Colonic mucosa (tissue), 4 donors: ENCODE data around the gene PDE4D. TPM values are rescaled to one million over a fixed set of nuclear protein-coding genes. Genes with fewer than 3 reads are reported as not detected.

ENCODE experiments used
- DNase-seq: peaks from one replicate; pipeline ENCODE4 v3.0.0-alpha.2; 2020
- H3K27ac ChIP-seq: fragments of 200-600 bp; one replicate; pipeline ENCODE4 v1.8.0; 2021
- H3K27me3 ChIP-seq: fragments of 200-600 bp; one replicate; pipeline ENCODE4 v1.8.0; 2021
- H3K36me3 ChIP-seq: fragments of 200-600 bp; one replicate; pipeline ENCODE4 v1.8.0; 2021
- H3K4me1 ChIP-seq: fragments of 200-600 bp; one replicate; pipeline ENCODE4 v1.8.0; 2021; ENCODE audit warnings: mild to moderate bottlenecking
- H3K4me3 ChIP-seq: fragments of 200-600 bp; one replicate; pipeline ENCODE4 v1.8.0; 2021
- H3K9ac ChIP-seq, 2 donors: one replicate each; pipeline ENCODE4 v1.7.0; 2013; ENCODE audit warnings: control low read depth in 2 of 2, low read depth in 2 of 2, low read length in 2 of 2
- H3K9me3 ChIP-seq: fragments of 200-600 bp; one replicate; pipeline ENCODE4 v1.8.0; 2021
- intact Hi-C: fragments of 100-400 bp; cut with DNase I; formaldehyde crosslinking; loops from one replicate; pipeline ENCODE4 v1.14.1; 2022
- total RNA-seq, 2 donors: library from RNA; stranded (reverse); fragmentation: NEBNext Ultra II Directional in 1 of 2; extraction: Animal tissue kit (Norgen Biotek cat#: 25700) in 1 of 2; gene quantifications; one replicate each; pipeline ENCODE4 v1.2.1, GENCODE V29; 2021
- TF ChIP-seq, protein P1 (sequence below): fragments of 200-600 bp; IDR thresholded peaks from one replicate; pipeline ENCODE4 v1.8.0; 2022; ENCODE audit warnings: antibody characterized with exemption, mild to moderate bottlenecking
- donor health status: healthy.
- donor health status: DM: no; HTN: no; CAD: no.
- donor health status: DM: no; HTN: no; CAD: no.

Gene PDE4D
- total RNA-seq, 2 donors from 2014 or later: 23.1 to 53.7 TPM

DNA sequence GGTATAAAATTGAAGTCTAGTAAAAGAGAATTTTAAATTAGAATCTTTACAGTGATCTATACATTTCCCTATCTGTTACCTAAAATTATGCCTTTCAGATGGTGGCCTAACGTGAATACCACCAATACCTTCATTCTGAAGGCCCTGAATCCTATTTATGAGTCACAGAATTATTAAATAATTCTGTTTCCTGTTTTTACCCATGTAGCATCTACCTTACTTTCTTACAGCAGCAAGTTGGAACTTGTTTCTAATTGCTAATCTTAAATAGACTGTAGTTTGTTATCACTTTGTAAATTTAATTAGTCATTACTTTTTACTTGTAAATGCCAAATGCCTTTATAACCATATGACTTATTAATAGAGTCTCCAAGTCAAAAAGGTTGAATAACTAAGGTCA lies 135.0 kb downstream of the PDE4D start:
- Histone ChIP-seq H3K27me3 (no peaks in the 10 kb centered on the region), H3K9ac (no peak overlapping the region), H3K27ac (no peak overlapping the region), H3K9me3 (no peaks in the 10 kb centered on the region), H3K4me3 (no peak overlapping the region), H3K4me1 (no peaks in the 10 kb centered on the region), H3K36me3 (no peaks in the 10 kb centered on the region)
- no peak for DNase-seq
- intact Hi-C loops: no loop called here
- TF ChIP-seq, protein P1, sequence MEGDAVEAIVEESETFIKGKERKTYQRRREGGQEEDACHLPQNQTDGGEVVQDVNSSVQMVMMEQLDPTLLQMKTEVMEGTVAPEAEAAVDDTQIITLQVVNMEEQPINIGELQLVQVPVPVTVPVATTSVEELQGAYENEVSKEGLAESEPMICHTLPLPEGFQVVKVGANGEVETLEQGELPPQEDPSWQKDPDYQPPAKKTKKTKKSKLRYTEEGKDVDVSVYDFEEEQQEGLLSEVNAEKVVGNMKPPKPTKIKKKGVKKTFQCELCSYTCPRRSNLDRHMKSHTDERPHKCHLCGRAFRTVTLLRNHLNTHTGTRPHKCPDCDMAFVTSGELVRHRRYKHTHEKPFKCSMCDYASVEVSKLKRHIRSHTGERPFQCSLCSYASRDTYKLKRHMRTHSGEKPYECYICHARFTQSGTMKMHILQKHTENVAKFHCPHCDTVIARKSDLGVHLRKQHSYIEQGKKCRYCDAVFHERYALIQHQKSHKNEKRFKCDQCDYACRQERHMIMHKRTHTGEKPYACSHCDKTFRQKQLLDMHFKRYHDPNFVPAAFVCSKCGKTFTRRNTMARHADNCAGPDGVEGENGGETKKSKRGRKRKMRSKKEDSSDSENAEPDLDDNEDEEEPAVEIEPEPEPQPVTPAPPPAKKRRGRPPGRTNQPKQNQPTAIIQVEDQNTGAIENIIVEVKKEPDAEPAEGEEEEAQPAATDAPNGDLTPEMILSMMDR: no peak

DNA sequence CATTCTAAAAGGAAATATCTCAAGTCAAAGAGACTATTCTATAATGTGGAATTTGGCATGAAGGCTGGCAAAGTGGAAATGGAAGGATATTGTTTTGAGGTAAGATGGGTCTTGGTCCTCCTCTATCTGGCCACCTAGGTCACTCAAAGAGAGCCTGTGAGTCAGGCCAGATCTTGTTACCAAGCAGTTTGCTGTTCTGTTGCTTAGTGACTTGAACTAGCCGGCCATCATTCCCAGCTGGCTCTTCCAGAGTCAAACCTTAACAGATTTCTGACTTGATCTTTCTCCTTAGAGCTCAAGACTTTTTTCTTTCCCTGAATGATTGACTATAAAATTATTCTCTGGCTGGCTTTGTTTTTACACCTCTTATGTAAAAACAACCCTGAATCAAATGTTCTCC lies 136.1 kb downstream of the PDE4D start:
- TF ChIP-seq, protein P1: no peak
- H3K9me3 ChIP-seq: no peaks in the 10 kb centered on the region
- no peak overlapping the region for H3K27ac ChIP-seq
- H3K27me3 ChIP-seq: no peaks in the 10 kb centered on the region
- H3K4me1 ChIP-seq: no peaks in the 10 kb centered on the region
- intact Hi-C loops: no loop called here
- no peak overlapping the region for H3K9ac ChIP-seq
- H3K36me3 ChIP-seq: no peaks in the 10 kb centered on the region
- no peak overlapping the region for H3K4me3 ChIP-seq
- no peak for DNase-seq

DNA sequence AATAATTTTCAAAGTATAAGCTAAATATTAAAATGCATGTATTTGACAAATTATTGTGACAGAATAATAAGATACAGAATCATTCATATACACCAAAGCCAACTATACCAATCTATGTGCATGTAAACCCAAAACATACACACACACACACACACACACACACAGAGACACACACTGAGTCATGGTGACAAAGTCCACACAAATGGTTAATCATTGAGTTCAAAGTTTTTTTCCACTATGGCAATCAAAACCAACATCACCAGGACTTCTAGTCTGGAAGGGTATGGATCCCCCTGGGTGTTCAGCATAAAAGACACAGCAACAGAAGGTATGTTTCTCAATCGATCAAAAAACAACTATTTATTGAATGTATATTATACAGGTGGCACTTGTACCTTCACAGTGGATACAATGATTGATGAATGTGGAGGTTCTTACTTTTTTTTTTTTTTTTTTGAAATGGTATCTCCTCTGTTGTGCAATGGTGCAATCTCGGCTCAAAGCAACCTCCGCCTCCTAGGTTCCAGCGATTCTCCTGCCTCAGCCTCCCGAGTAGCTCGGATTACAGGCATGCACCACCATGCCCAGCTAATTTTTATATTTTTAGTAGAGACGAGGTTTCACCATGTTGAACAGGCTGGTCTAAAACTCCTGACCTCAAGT lies 137.0 kb downstream of the PDE4D start:
- H3K9ac ChIP-seq: no peak overlapping the region
- H3K4me1 ChIP-seq: no peaks in the 10 kb centered on the region
- no peaks in the 10 kb centered on the region for H3K36me3 ChIP-seq
- no peak for DNase-seq
- intact Hi-C loops: no loop called here
- H3K27me3 ChIP-seq: no peaks in the 10 kb centered on the region
- H3K4me3 ChIP-seq: no peak overlapping the region
- no peaks in the 10 kb centered on the region for H3K9me3 ChIP-seq
- no peak overlapping the region for H3K27ac ChIP-seq
- TF ChIP-seq, protein P1: no peak

DNA sequence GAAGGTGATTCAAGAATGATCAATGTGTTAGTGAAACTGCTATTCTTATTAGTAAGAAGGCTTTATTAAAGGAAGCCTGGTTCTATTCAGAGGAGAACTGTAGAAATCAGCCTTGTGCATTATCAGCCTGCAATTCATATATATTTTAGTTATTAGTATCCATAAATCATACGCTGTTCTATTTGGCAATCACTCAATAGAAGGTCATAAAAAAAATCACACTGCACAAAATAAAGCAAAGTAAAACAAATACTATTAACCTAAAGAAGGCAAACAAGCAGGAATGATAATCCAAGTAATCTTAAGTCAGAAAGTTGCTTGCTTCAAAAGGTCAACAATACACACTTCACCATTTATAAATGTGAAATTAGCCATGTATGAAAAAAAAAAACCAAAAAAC lies 138.1 kb downstream of the PDE4D start:
- H3K9ac ChIP-seq: no peak overlapping the region

DNA sequence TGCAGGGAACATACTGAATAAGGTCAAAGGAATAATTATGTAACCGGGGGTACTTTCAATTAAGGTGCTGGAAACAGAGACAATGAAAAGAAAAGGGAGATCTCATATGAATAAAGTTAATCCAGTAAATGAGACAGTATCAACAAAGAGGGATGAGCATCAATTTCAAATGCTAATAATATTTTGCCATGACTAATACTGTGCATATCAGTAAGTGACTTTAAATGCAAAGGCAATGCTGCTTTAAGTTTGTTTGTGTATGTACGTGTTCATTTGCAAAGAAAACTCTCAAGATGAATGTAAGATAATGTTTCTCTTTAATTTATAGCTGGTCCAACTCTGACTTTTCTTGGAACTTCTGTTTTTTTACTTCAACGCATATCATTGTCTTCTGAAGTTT lies 139.9 kb downstream of the PDE4D start:
- Histone ChIP-seq H3K36me3 (no peaks in the 10 kb centered on the region), H3K4me3 (no peak overlapping the region), H3K27me3 (no peaks in the 10 kb centered on the region), H3K27ac (no peak overlapping the region), H3K9me3 (no peaks in the 10 kb centered on the region), H3K9ac (no peak overlapping the region), H3K4me1 (no peaks in the 10 kb centered on the region)
- intact Hi-C loops: no loop called here
- no peak for DNase-seq
- TF ChIP-seq, protein P1: no peak

More for the DNA sequence above, 138.1 kb downstream of the PDE4D start:
- Histone ChIP-seq H3K27me3 (no peaks in the 10 kb centered on the region), H3K4me3 (no peak overlapping the region), H3K9me3 (no peaks in the 10 kb centered on the region), H3K27ac (no peak overlapping the region), H3K4me1 (no peaks in the 10 kb centered on the region), H3K36me3 (no peaks in the 10 kb centered on the region)
- DNase-seq: no peak
- intact Hi-C loops: no loop called here
- TF ChIP-seq, protein P1: no peak
